GM12891 (cell line): Measurements from ENCODE around the gene MCIDAS.

Source experiments
- DNase-seq: peaks from one replicate; pipeline ENCODE4 v3.0.0; 2011; ENCODE audit warnings: low spot score; ENCODE audit not compliant: insufficient read length
- FAIRE-seq: peaks from 2 replicates; lab custom pipeline; 2011; peaks lifted over from hg19 to GRCh38; lab: Jason Lieb, UNC
- PAX5 ChIP-seq: IDR thresholded peaks from 2 replicates; pipeline ENCODE4 v1.6.1; 2011; ENCODE audit warnings: low read length, moderate library complexity, mild to moderate bottlenecking; ENCODE audit not compliant: insufficient read depth, severe bottlenecking
- POLR2A ChIP-seq: IDR thresholded peaks from 2 replicates; pipeline ENCODE4 v1.6.1; 2011; ENCODE audit warnings: low read depth, low read length, control low read depth
- POLR2AphosphoS5 ChIP-seq: IDR thresholded peaks from 2 replicates; pipeline ENCODE4 v1.6.1; 2011; ENCODE audit warnings: low read depth, low read length, control low read depth
- POU2F2 ChIP-seq: IDR thresholded peaks from 2 replicates; pipeline ENCODE4 v1.6.1; 2011; ENCODE audit warnings: low read depth, mild to moderate bottlenecking, control low read depth, low read length, moderate library complexity
- SPI1 ChIP-seq: IDR thresholded peaks from 2 replicates; pipeline ENCODE4 v1.6.1; 2011; ENCODE audit warnings: low read depth, low read length, control low read depth
- TAF1 ChIP-seq: IDR thresholded peaks from 2 replicates; pipeline ENCODE4 v1.6.1; 2011; ENCODE audit warnings: low read depth, low read length, control low read depth

The MCIDAS gene

GRCh38 chr5:55232271-55232984 lies 5.3 kb upstream of the MCIDAS start:
- no peak for TF ChIP-seq SPI1
- no peak for TF ChIP-seq PAX5
- no peak for TF ChIP-seq TAF1
- no peak for TF ChIP-seq POLR2A
- no peak for TF ChIP-seq POU2F2
- no peak for TF ChIP-seq POLR2AphosphoS5
- DNase-seq (peak; percentile 20), FAIRE-seq (no peak)

- DNase-seq (no peak), FAIRE-seq (no peak)
- TF ChIP-seq POLR2A = no peak
- TF ChIP-seq TAF1 = no peak
- TF ChIP-seq POLR2AphosphoS5 = no peak
- no peak for TF ChIP-seq POU2F2
- TF ChIP-seq SPI1 = no peak
- TF ChIP-seq PAX5 = no peak
Observed at GRCh38 chr5:55231919-55232270, 4.8 kb upstream of the MCIDAS start.

- DNase-seq = peak; percentile 14
- no peak for FAIRE-seq
- TF ChIP-seq SPI1 = no peak
- TF ChIP-seq TAF1 = no peak
- TF ChIP-seq POU2F2 = no peak
- TF ChIP-seq POLR2A = no peak
- no peak for TF ChIP-seq PAX5
- TF ChIP-seq POLR2AphosphoS5 = no peak
Observed at GRCh38 chr5:55231029-55231918, 4.2 kb upstream of the MCIDAS start.

GRCh38 chr5:55230086-55230629 lies 3.0 kb upstream of the MCIDAS start:
- DNase-seq (no peak), FAIRE-seq (no peak)
- no peak for TF ChIP-seq POLR2A
- no peak for TF ChIP-seq PAX5
- TF ChIP-seq POLR2AphosphoS5 = no peak
- no peak for TF ChIP-seq TAF1

- peak; percentile 10 for DNase-seq
- no peak for FAIRE-seq
- TF ChIP-seq POLR2A (no peak), POU2F2 (no peak), TAF1 (no peak), POLR2AphosphoS5 (no peak), SPI1 (no peak), PAX5 (no peak)
Observed at GRCh38 chr5:55227664-55228430, 732 bp upstream of the MCIDAS start.

- peak; percentile 71 for DNase-seq
Observed at GRCh38 chr5:55226027-55226933, 835 bp downstream of the MCIDAS start.

GRCh38 chr5:55225346-55225745 lies 1.8 kb downstream of the MCIDAS start:
- FAIRE-seq = no peak
- DNase-seq = no peak
- TF ChIP-seq POLR2AphosphoS5 (no peak), POLR2A (no peak), TAF1 (no peak), PAX5 (no peak), POU2F2 (no peak), SPI1 (no peak)

More at GRCh38 chr5:55226027-55226933, 835 bp downstream of the MCIDAS start:
- FAIRE-seq = peak; percentile 87
- TF ChIP-seq TAF1 = no peak
- TF ChIP-seq SPI1 = no peak
- TF ChIP-seq POLR2A = no peak
- TF ChIP-seq PAX5 = no peak
- TF ChIP-seq POU2F2 = no peak

GRCh38 chr5:55223812-55224240 lies 3.3 kb downstream of the MCIDAS start:
- no peak for FAIRE-seq
- DNase-seq = no peak
- TF ChIP-seq PAX5 (no peak), POLR2A (no peak), SPI1 (no peak), POLR2AphosphoS5 (no peak), TAF1 (no peak), POU2F2 (no peak)
